Activated T-cell treated with anti-CD3 and anti-CD28 coated beads for 48 hours (primary cell): Measurements from ENCODE around the gene TMEM87A.

Experiments used
- DNase-seq: peaks from one replicate; pipeline ENCODE4 v3.0.0-alpha.2; 2020; ENCODE audit warnings: low read depth

TMEM87A gene

DNA sequence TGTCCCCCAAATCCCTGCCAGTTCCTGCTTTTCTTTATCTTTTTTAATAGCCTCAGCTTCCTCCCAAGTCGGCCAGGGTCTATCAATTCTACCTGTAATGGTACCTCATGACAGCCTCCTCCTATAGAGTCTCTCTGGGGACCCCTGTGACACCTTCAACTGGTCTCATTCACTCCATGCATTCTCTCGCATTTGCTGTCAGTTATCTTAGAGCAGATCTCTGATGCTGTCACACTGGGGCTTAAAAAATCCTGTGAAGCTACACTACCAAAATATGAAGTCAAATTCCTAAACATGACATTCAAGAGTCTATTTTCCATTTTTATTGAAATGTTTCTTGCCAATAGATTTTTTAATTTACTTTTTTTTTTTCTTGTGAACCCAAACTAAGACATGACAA, 70.6 kb downstream of the TMEM87A start:
- DNase-seq = no peak

DNA sequence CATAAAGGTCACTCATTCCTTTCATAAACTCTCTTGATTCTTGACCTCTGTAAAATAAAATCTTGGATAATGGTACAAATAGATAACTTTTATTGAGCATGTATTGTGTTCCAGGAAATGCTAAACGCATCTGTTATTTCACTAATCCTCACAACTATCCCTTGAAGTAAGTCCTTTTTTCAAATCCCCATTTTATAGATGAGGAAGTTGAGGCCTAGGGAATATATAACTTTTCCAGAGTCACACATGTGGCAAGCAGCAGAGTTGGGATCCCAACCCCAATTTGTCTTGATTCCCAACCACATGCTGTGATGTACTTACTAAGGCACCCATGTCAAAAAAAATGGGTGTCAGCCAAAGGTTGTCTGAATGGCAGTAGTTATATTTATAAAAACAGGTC, 71.4 kb downstream of the TMEM87A start:
- DNase-seq = no peak

DNA sequence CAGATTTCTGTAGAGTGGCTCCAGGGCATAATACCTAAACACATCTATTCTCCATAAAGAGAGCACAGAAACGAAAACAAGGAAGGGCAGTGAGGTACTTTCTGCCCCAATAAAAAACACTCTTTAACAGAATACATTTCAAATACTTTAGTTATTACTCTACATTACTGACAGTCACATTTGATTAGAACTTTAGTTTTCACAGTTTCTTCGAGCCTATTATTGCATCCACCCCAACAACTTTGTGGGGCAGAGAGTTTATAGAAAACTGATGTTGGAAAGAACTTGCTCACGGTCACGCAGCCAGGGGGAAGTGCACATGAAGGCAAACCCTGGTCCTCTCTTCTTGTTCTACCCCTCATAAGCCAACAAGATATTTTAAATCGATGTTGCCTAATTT, 74.1 kb downstream of the TMEM87A start:
- no peak for DNase-seq

DNA sequence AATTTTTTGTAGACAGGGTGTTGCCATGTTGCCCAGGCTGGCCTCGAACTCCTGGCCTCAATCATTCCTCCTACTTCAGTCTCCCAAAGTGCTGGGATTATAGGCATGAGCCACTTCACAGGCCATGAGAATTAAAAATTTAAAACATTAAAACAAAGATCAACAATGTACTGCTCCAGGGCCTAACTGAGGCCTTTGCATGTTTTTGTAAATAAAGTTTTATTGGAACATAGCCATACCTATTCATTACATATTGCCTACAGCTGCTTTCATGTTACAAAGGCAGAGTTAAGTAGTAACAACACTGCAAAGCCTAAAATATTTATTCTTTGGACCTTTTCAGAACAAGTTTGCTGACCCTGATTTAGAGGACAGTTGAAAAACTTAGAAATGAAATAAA, 74.7 kb downstream of the TMEM87A start:
- DNase-seq = no peak

DNA sequence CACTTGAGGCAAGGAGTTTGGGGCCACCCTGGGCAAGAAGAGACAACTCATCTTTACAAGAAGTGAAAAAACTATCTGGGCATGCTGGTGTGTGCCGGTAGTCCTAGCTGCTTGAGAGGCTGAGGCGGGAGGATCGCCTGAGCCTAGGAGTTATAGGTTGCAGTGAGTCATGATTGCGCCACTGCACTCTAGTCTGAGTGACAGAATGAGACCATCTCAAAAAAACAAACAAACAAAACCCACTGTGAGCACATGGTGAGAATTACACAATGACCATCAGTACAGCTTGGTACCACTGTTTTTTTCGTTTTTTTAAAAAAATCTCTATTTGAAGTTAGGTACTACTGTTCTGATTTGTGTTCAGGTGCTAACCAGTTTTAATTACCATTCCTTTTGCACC, 78.7 kb downstream of the TMEM87A start:
- no peak for DNase-seq

DNA sequence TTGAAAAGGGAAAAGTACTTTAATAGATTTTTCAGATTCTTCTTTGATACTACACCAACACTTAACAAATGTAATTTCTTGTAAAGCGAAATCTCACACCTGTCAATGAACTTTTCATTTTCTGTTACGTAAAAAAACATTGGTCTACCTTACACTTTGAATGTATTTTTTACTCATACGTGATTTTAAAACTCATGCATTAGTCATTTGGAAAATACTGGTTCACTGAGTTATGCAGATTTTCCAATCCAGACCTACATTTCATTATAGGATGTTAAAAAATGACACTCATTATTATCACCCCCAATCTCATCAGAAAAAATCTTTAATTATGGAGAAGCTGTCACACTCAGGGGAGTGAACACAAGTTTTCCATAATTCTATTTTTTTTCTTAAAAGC, 79.8 kb downstream of the TMEM87A start:
- no peak for DNase-seq

DNA sequence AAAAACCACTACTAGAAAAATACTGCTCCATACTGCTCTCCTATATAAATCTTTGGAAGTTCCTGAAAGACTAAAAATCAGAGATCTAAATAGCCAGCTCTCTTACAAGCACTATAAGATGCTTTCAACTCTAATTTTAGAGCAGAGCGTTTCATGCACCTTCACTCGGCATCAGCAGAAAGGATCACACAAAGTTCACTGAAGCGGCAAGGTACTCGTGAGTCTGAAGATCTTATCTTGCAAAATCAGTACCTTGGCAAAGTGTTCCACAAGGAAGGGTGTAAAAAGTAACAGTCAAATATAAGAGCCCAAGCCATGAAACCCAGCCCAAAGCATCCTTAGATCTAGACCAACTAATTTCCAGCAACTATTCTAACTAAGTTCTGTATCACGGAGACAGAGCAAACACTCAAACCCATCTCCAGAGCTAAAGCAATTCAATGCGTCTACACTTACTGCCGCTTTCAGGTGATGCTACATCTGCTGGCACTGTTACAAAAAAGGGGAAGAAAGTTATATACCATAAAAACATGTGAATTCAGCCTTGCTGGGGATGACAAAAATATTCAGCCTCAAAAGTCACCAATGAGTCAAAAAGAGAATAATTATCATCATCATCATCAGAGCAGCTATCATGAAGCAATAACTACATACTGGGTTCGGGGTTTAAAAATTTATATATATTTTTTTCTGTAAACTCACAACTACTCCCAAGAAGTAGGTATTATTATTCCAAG, 81.5 kb downstream of the TMEM87A start:
- DNase-seq = no peak

DNA sequence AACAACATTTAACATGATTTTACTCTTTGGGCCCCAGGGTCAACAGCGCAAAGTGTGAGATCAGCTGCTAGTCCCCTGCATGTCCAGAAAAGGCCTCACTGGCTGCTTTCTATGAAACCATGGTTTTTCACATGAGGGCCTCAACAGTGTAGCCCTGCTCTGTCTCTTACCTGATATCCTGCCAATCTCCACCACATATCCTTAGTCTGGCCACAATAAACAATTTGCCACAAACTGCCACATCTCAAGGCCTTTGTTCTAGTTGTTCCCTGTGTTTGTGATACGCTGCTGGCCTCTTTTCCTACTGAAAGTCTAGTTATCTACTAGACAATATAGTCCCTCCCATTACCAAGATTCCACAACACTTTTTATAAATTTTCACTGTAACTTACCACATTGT, 82.9 kb downstream of the TMEM87A start:
- no peak for DNase-seq

DNA sequence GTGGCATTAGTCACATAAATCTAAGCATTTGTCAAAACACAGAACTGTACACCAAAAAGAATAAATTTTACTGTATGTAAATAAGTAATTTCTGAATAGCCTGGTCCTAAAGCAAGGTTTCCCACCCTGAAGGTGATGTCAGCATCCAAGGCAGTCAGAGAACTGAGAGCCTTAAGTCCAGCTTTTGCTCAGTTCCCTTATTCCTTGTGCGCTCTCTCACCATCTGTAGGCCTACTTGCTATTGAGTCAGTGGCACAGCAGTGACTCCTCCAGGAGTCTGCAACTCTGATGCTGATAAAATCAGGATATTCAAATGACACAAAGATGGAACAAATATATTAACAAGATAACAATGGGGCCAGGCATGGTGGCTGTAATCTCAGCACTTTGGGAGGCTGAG, 87.4 kb downstream of the TMEM87A start:
- no peak for DNase-seq

DNA sequence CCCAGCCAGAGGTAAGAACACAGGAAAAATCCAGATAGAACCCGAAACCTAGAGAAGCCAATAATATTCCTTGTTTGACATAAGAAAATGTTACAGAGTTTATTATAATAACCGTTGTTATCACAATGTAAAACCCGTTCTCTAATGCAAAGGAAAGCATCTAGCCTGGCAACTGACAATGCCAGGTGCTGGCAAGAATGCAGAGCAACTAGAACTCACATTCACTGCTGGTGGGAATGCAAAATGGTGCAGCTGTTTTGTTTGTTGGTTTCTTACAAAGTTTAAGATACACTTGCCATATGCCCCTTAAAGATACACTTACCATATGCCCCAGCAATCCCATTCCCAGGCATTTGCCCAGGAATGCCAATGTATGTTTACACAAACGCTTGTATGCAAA, 88.5 kb downstream of the TMEM87A start:
- DNase-seq = no peak

DNA sequence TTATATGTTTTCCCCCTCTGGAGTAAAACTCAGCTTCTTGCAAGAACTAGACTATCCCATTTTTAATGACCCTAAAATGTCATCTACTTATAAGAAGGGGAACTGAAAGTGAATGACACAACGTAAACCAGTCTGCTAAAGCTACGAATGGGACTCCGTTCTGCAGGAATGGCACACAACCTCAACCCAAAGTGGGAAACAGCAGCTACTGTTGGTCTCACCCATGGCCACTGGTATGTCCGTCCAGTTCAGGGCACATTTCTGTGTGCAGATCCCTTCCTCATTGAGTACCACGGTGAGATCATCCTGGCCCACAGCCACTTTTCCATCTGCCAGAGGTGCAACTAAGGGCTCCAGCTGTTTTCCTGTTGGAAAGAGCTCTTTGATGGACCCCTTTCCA, 88.9 kb downstream of the TMEM87A start:
- no peak for DNase-seq

DNA sequence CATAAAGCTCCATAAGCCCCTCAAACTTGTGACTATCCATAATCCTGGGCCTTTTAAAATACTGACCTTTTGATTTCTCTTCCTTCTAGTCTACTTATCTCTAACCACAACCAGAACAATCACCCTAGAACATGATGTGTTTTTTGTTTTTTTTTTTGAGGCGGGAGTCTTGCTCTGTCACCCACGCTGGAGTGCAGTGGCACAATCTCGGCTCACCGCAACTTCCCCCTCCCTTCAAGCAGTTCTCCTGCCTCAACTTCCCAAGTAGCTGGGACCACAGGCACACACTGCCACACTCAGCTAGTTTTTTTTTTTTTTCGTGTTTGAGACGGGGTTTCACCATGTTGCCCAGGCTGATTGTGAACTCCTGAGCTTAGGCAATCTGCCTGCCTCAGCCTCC, 90.3 kb downstream of the TMEM87A start:
- DNase-seq = no peak

DNA sequence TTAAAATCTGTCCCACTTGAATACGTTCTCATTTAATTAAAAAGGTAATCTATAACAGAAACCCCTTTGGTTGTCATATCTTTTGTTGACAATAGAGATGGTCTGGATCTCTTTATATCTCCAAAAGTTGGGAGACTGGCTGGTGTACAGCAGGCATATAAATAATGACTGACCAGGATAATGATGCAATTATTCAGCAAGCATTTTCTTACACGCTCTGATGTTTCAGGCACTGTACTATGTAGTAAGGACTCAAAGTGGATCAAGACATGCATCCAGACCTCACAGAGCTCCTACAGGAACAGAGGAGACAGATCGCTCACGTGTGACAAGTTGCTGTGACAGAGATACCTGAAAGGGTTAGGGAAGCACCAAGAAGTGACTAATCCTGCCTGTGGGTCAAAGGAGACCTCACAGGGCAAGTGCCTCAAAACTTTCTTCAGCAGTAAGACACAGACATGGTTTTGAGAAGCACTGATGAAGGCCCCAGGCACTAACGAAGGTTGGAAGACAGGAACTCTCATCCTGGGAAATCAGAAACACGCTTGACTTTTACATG, 90.8 kb downstream of the TMEM87A start:
- no peak for DNase-seq

DNA sequence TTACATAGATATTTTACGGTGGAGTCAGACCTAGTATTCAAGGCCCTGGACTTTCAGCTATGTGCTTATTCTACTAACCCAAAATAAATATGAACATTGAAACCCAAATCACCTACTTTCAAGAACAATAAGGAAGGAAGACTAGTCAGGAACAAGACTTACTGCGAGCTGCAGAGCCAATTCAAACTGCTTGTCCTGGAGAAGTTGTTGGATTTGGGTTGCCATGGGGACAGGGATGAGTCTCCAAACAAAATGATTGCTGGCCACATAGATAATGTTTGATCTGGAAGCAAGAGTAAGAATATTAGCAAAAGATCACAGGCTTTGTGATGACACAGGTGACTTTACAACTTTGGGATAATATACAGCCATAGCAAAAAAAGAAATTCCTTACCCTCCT, 95.2 kb downstream of the TMEM87A start:
- no peak for DNase-seq

DNA sequence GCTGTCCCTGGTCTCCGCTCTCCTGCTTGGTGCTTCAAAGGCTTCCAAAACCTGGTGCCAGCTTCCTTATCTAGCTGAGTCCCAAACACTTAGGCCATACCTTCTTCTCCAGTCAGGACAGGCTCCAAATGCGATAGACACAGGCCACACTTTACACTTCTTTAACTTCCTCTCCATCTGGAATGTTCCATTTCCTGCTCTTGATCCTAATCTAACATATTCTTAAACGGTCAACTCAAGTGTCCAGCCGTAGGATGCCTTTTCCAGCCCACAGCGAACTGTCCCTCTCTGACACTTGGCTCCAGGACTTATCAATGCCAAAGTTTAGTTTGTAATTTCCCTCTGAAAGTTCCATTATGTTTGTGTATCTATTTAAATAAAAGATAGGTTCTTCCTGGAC, 97.6 kb downstream of the TMEM87A start:
- DNase-seq = no peak

DNA sequence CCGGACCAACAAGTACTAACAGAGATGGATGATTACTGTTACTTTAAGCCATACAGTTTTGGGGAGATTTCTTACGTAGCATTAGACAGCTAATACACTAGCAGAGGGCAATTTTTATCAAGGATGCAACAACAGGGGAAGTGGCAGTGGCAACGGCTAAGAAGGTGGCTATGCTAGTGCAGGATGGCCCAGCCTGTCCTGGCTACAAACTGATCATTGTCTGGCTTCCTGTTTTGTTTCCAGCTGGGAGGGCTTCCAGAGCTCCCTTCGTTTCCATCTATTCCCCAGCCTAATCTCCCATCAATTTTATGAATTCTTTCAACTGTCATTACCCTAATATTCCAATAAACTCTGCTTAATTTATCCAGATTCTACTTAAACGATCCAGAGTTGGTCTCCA, 100.8 kb downstream of the TMEM87A start:
- no peak for DNase-seq

DNA sequence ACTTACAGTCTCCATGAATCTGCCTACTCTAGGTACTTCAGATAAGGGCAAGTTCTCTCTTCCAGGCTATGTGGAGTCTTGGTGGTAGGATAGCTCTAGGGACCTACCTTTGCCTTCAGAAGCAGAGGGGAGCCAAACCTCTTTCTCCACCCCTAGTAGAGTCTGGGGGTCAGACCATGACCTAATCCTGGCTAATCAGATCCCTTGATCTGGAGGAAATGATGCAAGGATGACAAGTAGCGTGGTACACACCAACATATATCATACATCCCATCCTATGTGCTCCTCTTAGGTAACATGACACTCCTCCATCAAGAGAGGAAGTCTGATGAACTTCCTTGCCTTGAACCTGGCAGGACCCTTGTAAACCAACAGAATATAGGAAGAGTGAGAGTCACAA, 101.4 kb downstream of the TMEM87A start:
- DNase-seq = no peak

DNA sequence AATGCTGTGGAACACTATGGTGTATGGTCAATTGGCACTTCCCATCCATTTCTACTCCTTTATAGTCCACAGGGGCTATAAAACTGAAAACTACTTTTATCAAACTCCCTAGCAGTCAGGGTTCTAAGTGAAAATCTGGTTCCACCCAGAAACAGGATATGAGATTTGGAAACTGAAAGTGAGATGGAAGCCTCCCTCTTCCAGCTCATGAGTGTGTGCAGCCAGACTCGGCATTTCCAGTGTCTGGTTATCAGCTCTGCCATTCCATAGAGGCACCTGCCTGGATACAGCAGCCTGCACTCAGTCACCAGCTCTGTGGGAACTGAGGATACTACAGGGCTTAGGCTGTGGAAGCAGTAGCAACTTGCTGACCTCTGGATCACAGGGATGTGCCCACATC, 102.1 kb downstream of the TMEM87A start:
- no peak for DNase-seq

DNA sequence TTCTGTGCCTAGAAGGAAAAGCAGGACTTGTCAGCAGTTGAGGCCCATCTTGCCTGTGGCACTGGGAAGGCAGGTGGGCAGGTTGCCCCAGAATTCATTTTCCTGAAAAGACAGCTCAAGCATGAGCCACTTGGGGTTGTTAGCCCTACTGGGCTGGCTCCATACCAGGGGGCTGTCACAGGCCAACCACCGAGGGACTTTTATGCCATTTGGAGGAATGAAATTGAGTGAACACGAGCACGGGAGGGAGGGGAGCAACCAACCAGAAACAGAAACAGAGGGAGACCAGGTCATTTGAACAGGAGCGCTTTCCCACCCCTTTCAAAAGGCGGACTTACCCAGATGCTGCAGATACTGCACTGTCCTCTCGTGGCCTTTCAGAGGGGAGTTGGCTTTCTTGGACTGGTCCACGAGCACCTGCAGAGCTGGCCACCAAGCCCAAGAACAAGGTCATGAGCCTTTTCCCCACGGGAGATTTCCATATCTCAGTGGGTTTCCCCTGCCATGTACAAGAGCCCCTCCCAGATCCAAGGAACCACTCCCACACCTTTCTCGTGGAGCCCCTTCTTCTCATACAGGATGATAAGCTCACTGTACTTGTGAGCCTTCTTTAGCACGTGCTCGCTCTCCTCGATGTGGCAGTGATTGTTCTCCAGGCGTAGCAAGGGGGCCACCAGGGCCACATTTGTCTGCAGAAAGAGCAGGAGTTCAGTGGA, 106.8 kb downstream of the TMEM87A start:
- DNase-seq = no peak

DNA sequence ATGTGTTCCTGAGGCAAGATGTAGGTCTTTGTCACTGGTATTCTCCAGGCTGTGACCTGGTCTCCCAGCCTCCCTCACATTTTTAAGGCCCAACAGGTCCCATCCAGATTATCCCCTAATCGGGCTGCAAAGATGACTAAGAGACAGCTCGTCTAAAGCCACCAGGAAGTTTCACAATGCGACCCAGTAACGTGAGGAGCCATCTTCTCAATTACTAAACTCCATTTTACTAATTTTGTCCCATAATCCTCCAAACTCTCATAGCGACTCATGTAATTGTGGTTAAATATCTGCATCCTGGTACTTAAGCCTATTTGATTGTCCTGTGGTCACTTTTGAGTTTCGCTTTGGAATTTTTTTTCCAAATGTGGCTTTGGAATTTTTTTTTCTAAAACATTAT, 108.1 kb downstream of the TMEM87A start:
- no peak for DNase-seq

DNA sequence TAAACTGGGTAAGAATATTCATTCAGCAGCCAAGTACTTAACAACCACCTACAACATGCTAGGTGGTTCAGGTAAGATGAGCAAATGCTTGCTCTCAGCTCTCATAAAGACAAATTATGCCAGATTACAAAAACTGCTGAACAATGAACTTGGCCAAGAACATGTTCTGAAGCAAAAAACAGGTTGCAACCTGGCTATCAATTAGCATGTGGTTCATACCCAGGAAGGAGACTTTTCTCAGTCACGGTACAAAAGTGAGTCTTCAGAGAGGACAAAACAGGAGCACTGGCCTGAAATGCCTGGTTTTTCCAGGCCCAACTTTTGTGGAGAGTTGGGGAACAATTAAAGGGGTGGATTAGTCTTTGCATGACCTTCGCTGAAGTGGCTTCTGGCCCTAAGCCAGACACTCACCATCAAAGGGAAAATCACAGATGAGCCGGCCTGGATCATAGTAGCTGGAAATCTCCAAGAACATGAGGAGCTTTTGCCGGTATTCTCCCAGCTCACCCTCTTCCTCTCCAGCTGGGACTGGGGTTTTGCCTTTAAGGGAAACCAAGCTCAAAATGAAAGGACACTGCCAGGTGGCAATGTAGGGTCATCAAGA, 109.2 kb downstream of the TMEM87A start:
- no peak for DNase-seq

DNA sequence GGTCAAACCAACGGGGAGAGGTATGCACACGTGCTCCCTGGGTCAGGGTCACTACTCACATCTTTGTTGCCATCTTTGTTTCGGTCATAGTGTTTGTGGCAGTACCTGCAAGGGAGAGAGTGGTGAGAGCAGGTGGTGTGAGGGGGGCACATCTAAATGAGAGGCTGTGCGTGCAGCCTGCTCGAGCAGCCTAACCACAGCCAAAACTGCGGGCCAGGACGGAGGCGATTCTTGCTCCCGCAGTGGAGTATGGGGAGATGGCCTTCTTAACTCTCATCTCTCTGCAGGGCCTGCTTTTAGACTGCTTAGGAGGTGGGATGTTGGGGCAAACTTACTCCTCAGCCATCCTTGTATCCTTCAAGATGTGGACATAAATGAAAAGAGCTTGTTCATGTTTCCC, 109.9 kb downstream of the TMEM87A start:
- DNase-seq = no peak
